ENCODE results near the gene NEDD9. TPM values are rescaled to one million over a fixed set of nuclear protein-coding genes. Genes with fewer than 3 reads are reported as not detected.
A peak's percentile ranks its signal among the peaks of the same experiment; 100 is the strongest.

NEDD9 gene, protein sequence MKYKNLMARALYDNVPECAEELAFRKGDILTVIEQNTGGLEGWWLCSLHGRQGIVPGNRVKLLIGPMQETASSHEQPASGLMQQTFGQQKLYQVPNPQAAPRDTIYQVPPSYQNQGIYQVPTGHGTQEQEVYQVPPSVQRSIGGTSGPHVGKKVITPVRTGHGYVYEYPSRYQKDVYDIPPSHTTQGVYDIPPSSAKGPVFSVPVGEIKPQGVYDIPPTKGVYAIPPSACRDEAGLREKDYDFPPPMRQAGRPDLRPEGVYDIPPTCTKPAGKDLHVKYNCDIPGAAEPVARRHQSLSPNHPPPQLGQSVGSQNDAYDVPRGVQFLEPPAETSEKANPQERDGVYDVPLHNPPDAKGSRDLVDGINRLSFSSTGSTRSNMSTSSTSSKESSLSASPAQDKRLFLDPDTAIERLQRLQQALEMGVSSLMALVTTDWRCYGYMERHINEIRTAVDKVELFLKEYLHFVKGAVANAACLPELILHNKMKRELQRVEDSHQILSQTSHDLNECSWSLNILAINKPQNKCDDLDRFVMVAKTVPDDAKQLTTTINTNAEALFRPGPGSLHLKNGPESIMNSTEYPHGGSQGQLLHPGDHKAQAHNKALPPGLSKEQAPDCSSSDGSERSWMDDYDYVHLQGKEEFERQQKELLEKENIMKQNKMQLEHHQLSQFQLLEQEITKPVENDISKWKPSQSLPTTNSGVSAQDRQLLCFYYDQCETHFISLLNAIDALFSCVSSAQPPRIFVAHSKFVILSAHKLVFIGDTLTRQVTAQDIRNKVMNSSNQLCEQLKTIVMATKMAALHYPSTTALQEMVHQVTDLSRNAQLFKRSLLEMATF
- total RNA-seq: 100 to 1,000 TPM; 122 to 334 (median 173) TPM

DNA sequence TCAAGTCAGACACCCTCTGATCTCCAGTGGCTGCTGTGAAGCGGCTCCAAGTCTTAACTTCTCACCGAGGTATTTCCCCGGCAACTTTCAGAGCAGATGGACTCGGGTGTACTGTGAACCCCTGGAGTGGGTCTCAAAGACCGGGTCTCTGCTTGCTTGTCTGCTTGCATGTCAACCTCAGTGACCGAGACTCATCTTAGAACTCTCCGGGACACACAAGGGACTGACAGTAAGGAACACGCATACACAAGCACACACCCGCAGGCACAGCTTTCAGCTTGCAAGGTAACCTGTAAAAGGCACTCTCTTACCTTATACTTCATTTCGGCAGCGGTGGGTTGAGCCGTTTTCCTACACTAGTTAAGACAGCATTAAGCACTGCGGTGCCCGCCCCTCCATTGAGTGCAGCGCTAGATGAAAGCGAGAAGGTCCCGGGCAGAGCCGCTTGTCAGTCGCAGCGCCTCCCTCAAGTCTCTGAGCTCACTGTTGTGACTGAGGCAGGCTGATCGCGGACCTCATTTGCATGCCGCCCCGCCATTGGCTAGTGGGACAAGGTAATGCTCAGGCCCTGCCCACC is at the start of gene NEDD9:
NEDD9 (minus strand) TSS at position 476 of the 577 bp plus-strand sequence; CDS start at position 323, 153 bp downstream.
- Histone ChIP-seq H3K4me3 (peak within 1 kb of the TSS; percentile 59 to 72 (median 68)), H3K9me3 (no peaks in the 10 kb centered on the region), H3K4me1 (peaks cover 28 to 37% (median 32%) of the 10 kb centered on the region in 4 donors), H3K27me3 (no peaks in the 10 kb centered on the region), H3K27ac (peak within 1 kb of the TSS; percentile 91 to 94 (median 92)), H3K36me3 (peaks cover 0 to 9% (median 0%) of the 10 kb centered on the region in 4 donors)
- ATAC-seq (ENCODE audit: low FRiP score in 2 of 2) (peak; percentile 96 to 98), DNase-seq (peak; percentile 91 to 100)
- 0% methylated on average over 4 to 24 of the region's 24 CpGs for WGBS, 2 donors
- TF ChIP-seq, protein P1, sequence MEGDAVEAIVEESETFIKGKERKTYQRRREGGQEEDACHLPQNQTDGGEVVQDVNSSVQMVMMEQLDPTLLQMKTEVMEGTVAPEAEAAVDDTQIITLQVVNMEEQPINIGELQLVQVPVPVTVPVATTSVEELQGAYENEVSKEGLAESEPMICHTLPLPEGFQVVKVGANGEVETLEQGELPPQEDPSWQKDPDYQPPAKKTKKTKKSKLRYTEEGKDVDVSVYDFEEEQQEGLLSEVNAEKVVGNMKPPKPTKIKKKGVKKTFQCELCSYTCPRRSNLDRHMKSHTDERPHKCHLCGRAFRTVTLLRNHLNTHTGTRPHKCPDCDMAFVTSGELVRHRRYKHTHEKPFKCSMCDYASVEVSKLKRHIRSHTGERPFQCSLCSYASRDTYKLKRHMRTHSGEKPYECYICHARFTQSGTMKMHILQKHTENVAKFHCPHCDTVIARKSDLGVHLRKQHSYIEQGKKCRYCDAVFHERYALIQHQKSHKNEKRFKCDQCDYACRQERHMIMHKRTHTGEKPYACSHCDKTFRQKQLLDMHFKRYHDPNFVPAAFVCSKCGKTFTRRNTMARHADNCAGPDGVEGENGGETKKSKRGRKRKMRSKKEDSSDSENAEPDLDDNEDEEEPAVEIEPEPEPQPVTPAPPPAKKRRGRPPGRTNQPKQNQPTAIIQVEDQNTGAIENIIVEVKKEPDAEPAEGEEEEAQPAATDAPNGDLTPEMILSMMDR (IDR thresholded peaks at IDR 0.05): peak in 1 of 6 experiments; percentile 8
- TF ChIP-seq EP300 (IDR thresholded peaks at IDR 0.05) (peak in 1 of 4 donors; percentile 88), POLR2A (IDR thresholded peaks at IDR 0.05) (peak; percentile 64 to 100 (median 100)), POLR2AphosphoS5 (IDR thresholded peaks at IDR 0.05) (peak; percentile 99 to 100)

DNA sequence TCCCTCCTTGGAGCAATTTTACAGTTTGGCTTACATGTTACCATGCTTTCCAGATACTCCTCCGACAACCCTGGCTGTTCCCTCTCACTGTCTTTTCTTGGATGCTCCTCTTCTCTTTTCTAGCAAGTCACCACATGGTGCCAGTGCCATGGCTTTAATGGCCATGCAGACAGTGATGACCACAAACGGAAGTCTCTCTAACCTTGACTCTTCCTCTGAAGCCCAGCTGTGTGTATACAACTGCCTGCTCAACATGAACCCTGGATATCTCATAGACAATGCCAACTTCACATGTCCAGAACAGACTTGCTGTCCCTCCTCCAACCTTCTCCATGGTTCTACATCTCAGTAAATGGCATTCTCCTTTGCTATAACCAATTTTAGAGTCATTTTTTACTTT is 49.8 kb upstream of the NEDD9 start:
- H3K9me3 ChIP-seq: no peaks in the 10 kb centered on the region
- DNase-seq (no peak), ATAC-seq (ENCODE audit: low FRiP score in 2 of 2) (no peak)
- no peaks in the 10 kb centered on the region for H3K36me3 ChIP-seq
- H3K4me1 ChIP-seq: peaks cover 9 to 29% (median 19%) of the 10 kb centered on the region in 4 donors
- TF ChIP-seq POLR2A (IDR thresholded peaks at IDR 0.05): no peak
- no peaks in the 10 kb centered on the region for H3K27me3 ChIP-seq
- no peak overlapping the region for H3K27ac ChIP-seq
- WGBS, 2 donors: 88 to 98% methylated on average over 2 of the region's 2 CpGs
- no peak overlapping the region for H3K4me3 ChIP-seq

DNA sequence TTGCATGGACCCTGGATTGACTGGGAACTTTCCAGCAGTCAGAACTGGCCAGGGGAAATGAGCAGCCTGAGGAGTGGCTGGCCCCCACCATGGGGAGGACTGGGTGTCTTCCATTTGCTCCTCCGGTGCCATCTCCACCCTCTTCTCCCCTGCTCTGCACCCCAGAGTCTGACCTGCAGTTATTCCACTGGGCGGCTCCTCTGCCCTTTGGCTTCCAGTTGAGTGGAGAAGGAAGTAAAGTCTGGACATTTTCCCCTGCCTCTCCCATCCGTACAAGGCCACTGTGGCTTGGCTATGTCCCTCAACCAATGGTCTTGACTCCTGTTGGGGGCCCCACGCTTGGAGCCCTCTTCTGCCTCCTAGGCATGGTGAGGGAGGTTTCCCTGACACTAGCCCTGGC is 47.9 kb upstream of the NEDD9 start:
- no peaks in the 10 kb centered on the region for H3K27me3 ChIP-seq
- ATAC-seq (ENCODE audit: low FRiP score in 2 of 2) (no peak), DNase-seq (no peak)
- no peaks in the 10 kb centered on the region for H3K9me3 ChIP-seq
- H3K27ac ChIP-seq: peak overlapping the region in 2 of 4 donors; percentile 11 to 55
- WGBS, 2 donors: 96 to 97% methylated on average over 4 of the region's 4 CpGs
- no peak overlapping the region for H3K4me3 ChIP-seq
- H3K4me1 ChIP-seq: peaks cover 24 to 47% (median 38%) of the 10 kb centered on the region in 4 donors
- no peaks in the 10 kb centered on the region for H3K36me3 ChIP-seq
- TF ChIP-seq, protein P1 (IDR thresholded peaks at IDR 0.05): no peak
- TF ChIP-seq POLR2A (IDR thresholded peaks at IDR 0.05) (no peak), EP300 (IDR thresholded peaks at IDR 0.05) (no peak), POLR2AphosphoS5 (IDR thresholded peaks at IDR 0.05) (no peak)

DNA sequence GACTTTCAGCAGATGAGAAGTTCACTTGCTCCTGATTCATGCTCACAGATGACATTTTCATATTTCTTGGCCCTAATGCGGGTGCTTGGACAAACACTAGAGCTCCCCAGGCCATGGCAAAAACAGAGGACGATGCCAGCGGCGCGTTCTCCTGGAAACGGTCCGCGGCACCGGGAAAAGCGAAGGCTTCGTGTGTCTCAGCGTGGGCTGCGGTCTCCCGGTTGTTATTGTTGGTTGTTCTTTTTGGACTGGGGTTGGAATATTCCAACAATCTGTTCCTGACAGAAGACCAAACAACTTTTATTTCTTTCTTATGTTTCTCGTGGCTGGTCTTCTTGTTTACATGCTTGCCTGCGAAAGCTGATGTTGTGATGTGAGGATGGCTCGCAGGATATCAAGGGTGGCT is 46.8 kb upstream of the NEDD9 start:
- H3K36me3 ChIP-seq: no peaks in the 10 kb centered on the region
- peak overlapping the region in 2 of 4 donors; percentile 11 to 55 for H3K27ac ChIP-seq
- no peaks in the 10 kb centered on the region for H3K9me3 ChIP-seq
- H3K4me3 ChIP-seq: no peak overlapping the region
- peaks cover 35 to 53% (median 41%) of the 10 kb centered on the region in 4 donors for H3K4me1 ChIP-seq
- TF ChIP-seq POLR2A (IDR thresholded peaks at IDR 0.05) (no peak), EP300 (IDR thresholded peaks at IDR 0.05) (peak in 1 of 4 donors; percentile 25), POLR2AphosphoS5 (IDR thresholded peaks at IDR 0.05) (peak in 1 of 2 donors; percentile 23)
- TF ChIP-seq, protein P1 (IDR thresholded peaks at IDR 0.05): no peak
- WGBS, 2 donors: 73 to 85% methylated on average over 17 of the region's 17 CpGs
- no peaks in the 10 kb centered on the region for H3K27me3 ChIP-seq
- peak in 1 of 2 donors; percentile 30 for ATAC-seq (ENCODE audit: low FRiP score in 2 of 2)
- peak in 1 of 2 donors; percentile 80 for DNase-seq

DNA sequence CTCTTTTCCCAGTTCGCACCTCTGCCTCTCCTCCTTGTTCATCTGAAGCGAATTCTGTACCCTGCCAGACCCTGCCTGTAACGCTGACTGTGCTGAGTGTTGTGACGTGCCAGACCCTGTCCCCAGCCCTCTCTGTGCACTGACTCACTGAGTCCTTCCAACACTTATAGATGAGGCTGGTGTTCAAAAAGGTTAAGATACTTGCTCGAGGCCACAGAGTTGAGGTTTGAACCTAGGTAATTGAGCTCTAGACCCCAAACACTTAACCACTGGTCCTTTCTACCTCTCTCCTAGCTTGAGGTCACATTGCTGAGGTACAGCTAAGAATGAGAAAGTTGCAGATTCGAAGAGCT is 45.7 kb upstream of the NEDD9 start:
- ATAC-seq (ENCODE audit: low FRiP score in 2 of 2) (no peak), DNase-seq (no peak)
- 89 to 91% methylated on average over 6 of the region's 6 CpGs for WGBS, 2 donors
- H3K27me3 ChIP-seq: no peaks in the 10 kb centered on the region
- TF ChIP-seq POLR2A (IDR thresholded peaks at IDR 0.05) (no peak), POLR2AphosphoS5 (IDR thresholded peaks at IDR 0.05) (no peak), EP300 (IDR thresholded peaks at IDR 0.05) (no peak)
- TF ChIP-seq, protein P1 (IDR thresholded peaks at IDR 0.05): no peak
- peaks cover 44 to 57% (median 48%) of the 10 kb centered on the region in 4 donors for H3K4me1 ChIP-seq
- peak overlapping the region; percentile 55 to 83 (median 74) for H3K27ac ChIP-seq
- H3K36me3 ChIP-seq: no peaks in the 10 kb centered on the region
- H3K4me3 ChIP-seq: no peak overlapping the region
- no peaks in the 10 kb centered on the region for H3K9me3 ChIP-seq

All from upper lobe of left lung (tissue), 6 donors.